Left lung (tissue), 10 donors: ENCODE measurements around the gene TPD52L1. TPM values are rescaled to one million over a fixed set of nuclear protein-coding genes. Genes with fewer than 3 reads are reported as not detected.
A peak's percentile ranks its signal among the peaks of the same experiment; 100 is the strongest.

Experiments used
- ATAC-seq: fragments of 200-7000 bp; cut with Tn5 transposase; one replicate; pipeline ENCODE4 v1.9.1; 2020; ENCODE audit warnings: moderate library complexity
- DNase-seq, 4 donors: peaks; one replicate each; pipeline ENCODE4 v3.0.0-alpha.2; 2013 to 2020
- H3K27ac ChIP-seq, 2 donors: fragments of 200-600 bp; sonication (generic) in 1 of 2; one replicate each; pipeline versions ENCODE4 v1.5.0 to v1.8.0; 2020 to 2021
- H3K27me3 ChIP-seq, 2 donors: fragments of 200-600 bp; sonication (generic) in 1 of 2; one replicate each; pipeline versions ENCODE4 v1.5.0 to v1.8.0; 2020 to 2021
- H3K36me3 ChIP-seq, 2 donors: fragments of 200-600 bp; sonication (generic) in 1 of 2; one replicate each; pipeline versions ENCODE4 v1.5.0 to v1.8.0; 2020 to 2021
- H3K4me1 ChIP-seq, 2 donors: fragments of 200-600 bp; one replicate each; pipeline ENCODE4 v1.8.0; 2021
- H3K4me3 ChIP-seq, 2 donors: fragments of 200-600 bp; sonication (generic) in 1 of 2; one replicate each; pipeline versions ENCODE4 v1.5.0 to v1.8.0; 2020 to 2021; ENCODE audit warnings: mild to moderate bottlenecking in 1 of 2
- H3K9me3 ChIP-seq, 2 donors: fragments of 200-600 bp; sonication (generic) in 1 of 2; one replicate each; pipeline versions ENCODE4 v1.5.0 to v1.8.0; 2020 to 2021
- intact Hi-C, 2 donors: fragments of 100-400 bp; cut with DNase I; formaldehyde crosslinking; loops; one replicate each; pipeline versions ENCODE4 v1.11.2 to v1.14.2; 2022
- polyA plus RNA-seq, 6 donors: library from polyadenylated mRNA; unstranded; fragments of 120-200 nt; gene quantifications; one replicate each; pipeline ENCODE4 v1.2.1, GENCODE V29; 2013; ENCODE audit not compliant: insufficient read length in 6 of 6
- total RNA-seq, 2 donors: library from RNA; stranded (reverse); fragmentation: NEBNext Ultra II Directional; extraction: Animal tissue kit (Norgen Biotek cat#: 25700); gene quantifications; one replicate each; pipeline ENCODE4 v1.2.1, GENCODE V29; 2021
- TF ChIP-seq, protein P1 (sequence below), 2 donors: fragments of 200-600 bp; sonication (generic) in 1 of 2; IDR thresholded peaks; one replicate each; pipeline versions ENCODE4 v1.5.0 to v1.8.0; 2021; ENCODE audit warnings: antibody characterized with exemption in 2 of 2
- donor health status: DM: no; HTN: yes; CAD: no.
- donor health status: DM: no; HTN: no; CAD: no.

Gene TPD52L1
- total and polyA plus RNA-seq, 8 donors, result 17.4 to 125 (median 80.4) TPM

DNA sequence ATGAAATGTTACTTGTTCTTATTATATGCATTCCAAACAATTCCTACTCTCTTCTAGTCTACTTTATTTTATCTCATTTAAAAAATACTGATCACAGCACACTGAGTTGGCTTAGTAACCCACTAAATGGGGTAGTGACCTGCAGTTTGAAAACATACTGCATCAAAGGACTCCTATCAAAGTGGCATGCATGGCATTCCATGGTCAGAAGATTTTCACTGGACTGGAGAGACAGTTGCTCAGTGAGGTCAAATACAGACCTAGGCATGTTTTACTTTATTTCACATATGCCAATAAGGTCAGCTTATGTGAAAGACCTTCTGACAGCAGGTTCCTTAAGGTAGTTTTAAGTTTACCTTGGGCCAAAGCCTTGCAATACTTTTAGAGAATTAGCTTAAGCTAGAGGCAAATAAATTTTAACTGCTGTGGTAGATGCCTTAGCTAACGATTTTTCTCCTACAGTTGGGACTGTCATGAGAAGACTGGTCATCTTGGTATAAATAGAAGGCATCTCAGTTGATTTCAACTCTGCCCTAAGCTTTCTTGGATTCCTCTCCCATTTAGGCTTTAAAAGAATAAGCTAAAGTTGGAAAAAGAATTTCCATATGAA lies 35.1 kb downstream of the TPD52L1 start:
- Histone ChIP-seq H3K27me3 (no peaks in the 10 kb centered on the region), H3K27ac (no peak overlapping the region), H3K4me1 (no peaks in the 10 kb centered on the region), H3K36me3 (no peaks in the 10 kb centered on the region), H3K4me3 (no peak overlapping the region), H3K9me3 (no peaks in the 10 kb centered on the region)
- DNase-seq (no peak), ATAC-seq (no peak)
- intact Hi-C loops, result no loop called here
- TF ChIP-seq, protein P1, sequence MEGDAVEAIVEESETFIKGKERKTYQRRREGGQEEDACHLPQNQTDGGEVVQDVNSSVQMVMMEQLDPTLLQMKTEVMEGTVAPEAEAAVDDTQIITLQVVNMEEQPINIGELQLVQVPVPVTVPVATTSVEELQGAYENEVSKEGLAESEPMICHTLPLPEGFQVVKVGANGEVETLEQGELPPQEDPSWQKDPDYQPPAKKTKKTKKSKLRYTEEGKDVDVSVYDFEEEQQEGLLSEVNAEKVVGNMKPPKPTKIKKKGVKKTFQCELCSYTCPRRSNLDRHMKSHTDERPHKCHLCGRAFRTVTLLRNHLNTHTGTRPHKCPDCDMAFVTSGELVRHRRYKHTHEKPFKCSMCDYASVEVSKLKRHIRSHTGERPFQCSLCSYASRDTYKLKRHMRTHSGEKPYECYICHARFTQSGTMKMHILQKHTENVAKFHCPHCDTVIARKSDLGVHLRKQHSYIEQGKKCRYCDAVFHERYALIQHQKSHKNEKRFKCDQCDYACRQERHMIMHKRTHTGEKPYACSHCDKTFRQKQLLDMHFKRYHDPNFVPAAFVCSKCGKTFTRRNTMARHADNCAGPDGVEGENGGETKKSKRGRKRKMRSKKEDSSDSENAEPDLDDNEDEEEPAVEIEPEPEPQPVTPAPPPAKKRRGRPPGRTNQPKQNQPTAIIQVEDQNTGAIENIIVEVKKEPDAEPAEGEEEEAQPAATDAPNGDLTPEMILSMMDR (IDR thresholded peaks at IDR 0.05), result no peak

DNA sequence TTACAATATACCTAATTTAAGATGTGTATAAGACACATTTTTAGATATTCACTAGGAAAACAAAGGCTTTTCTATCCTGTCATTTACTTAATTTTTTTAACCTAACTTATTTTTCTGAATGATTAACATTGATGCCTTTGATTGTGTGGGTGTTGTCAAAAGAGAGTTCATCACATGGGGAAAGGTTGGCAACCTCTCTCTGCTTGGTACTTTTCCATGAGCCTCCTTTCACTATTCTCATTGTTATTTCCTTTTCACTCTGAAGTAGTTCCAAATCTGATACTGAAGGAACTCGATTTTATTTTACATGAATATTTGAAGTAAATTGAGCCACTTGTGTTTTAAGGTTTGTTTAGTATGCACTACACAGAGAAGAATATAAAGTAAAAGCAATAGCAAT lies 35.9 kb downstream of the TPD52L1 start:
- ATAC-seq (no peak), DNase-seq (no peak)
- Histone ChIP-seq H3K27ac (no peak overlapping the region), H3K36me3 (no peaks in the 10 kb centered on the region), H3K9me3 (no peaks in the 10 kb centered on the region), H3K4me1 (no peaks in the 10 kb centered on the region), H3K4me3 (no peak overlapping the region), H3K27me3 (no peaks in the 10 kb centered on the region)
- intact Hi-C loops, result no loop called here
- TF ChIP-seq, protein P1 (IDR thresholded peaks at IDR 0.05), result no peak

DNA sequence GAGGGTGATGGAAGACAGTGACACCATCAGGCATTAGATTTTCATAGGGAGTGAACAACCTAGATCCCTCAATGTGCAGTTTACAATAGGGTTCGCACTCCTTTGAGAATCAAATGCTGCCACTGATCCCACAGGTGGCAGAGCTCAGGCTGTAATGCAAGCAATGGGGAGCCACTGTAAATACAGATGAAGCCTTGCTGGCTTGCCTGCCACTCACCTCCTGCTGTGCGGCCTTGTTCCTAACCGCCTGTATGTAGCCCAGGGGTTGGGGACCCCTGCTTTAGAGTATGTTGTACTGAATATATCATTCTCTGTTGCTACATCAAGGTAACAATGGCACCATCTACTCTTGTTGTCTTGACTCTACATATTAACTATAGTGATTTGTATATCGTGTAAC lies 37.1 kb downstream of the TPD52L1 start:
- Histone ChIP-seq H3K36me3 (no peaks in the 10 kb centered on the region), H3K27me3 (no peaks in the 10 kb centered on the region), H3K4me3 (no peak overlapping the region), H3K9me3 (no peaks in the 10 kb centered on the region), H3K27ac (no peak overlapping the region), H3K4me1 (no peaks in the 10 kb centered on the region)
- ATAC-seq, result no peak
- TF ChIP-seq, protein P1 (IDR thresholded peaks at IDR 0.05), result no peak
- intact Hi-C loops, result no loop called here
- DNase-seq, result no peak

GRCh38 chr6:125191916-125192609 lies 38.5 kb downstream of the TPD52L1 start:
- intact Hi-C loops, result no loop called here
- ATAC-seq (peak; percentile 97), DNase-seq (peak in 2 of 4 donors; percentile 19 to 53)
- H3K4me3 ChIP-seq, result no peak overlapping the region
- H3K9me3 ChIP-seq, result no peaks in the 10 kb centered on the region
- H3K4me1 ChIP-seq, result peaks cover 0 to 2% of the 10 kb centered on the region in 2 donors
- no peaks in the 10 kb centered on the region for H3K36me3 ChIP-seq
- H3K27ac ChIP-seq, result no peak overlapping the region
- H3K27me3 ChIP-seq, result no peaks in the 10 kb centered on the region
- TF ChIP-seq, protein P1 (IDR thresholded peaks at IDR 0.05), result peak; percentile 61 to 69

DNA sequence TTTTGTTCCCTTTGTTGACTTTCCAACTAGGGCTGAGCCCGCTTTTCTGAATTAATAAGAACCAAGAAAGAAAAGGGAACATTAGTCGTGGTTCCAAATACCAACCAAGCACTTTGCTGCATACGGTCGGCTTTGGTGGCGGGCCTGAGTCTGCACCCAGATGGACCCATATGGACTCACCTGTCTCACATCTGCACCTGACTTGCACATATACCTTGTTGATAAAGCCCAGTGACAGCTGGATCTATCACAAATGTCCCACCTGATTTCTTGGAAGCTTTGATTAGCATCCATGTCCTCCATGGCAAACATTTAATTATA lies 39.0 kb downstream of the TPD52L1 start:
- H3K27me3 ChIP-seq, result no peaks in the 10 kb centered on the region
- no peak for DNase-seq
- H3K4me1 ChIP-seq, result peaks cover 0 to 7% of the 10 kb centered on the region in 2 donors
- H3K27ac ChIP-seq, result no peak overlapping the region
- no peaks in the 10 kb centered on the region for H3K9me3 ChIP-seq
- intact Hi-C loops, result no loop called here
- H3K4me3 ChIP-seq, result no peak overlapping the region
- TF ChIP-seq, protein P1 (IDR thresholded peaks at IDR 0.05), result no peak
- no peak for ATAC-seq
- H3K36me3 ChIP-seq, result no peaks in the 10 kb centered on the region
